GM19324 (cell line): Measurements from ENCODE around the gene ZFR2.

Experiments used
- ATAC-seq: cut with Tn5 transposase; IDR thresholded peaks from one replicate; pipeline ENCODE4 v1.9.1; 2021; ENCODE audit warnings: mild to moderate bottlenecking, moderate library complexity; ENCODE audit not compliant: unreplicated experiment, low FRiP score

ZFR2 gene

DNA sequence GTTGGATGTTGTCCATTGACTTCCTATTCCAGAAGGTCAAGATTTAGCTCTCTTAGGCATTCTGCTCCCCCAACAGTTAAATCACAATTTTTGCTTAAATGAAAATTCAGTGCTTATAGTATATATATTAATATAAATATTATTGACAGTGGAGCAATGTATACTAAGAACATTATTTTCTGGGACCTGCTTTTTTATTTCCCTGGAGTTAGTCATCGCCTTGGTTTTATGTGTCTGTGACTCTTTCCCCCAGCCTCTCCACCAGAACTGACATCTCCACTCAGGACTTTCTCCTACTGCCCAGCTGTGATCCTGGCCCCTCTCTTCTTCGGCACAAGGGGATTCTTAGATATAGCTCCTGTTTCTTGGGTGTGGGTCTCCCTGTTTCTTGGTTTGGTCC lies 72.5 kb downstream of the ZFR2 start:
- ATAC-seq: no peak

- ATAC-seq: no peak
Measured at GRCh38 chr19:3793799-3794198, 75.0 kb downstream of the ZFR2 start.

GRCh38 chr19:3792114-3792513 lies 76.7 kb downstream of the ZFR2 start:
- ATAC-seq: no peak

GRCh38 chr19:3790941-3791340 lies 77.9 kb downstream of the ZFR2 start:
- no peak for ATAC-seq

- no peak for ATAC-seq
Measured at GRCh38 chr19:3790209-3790734, 78.6 kb downstream of the ZFR2 start.

- ATAC-seq: no peak
Measured at GRCh38 chr19:3788996-3789778, 79.7 kb downstream of the ZFR2 start.

DNA sequence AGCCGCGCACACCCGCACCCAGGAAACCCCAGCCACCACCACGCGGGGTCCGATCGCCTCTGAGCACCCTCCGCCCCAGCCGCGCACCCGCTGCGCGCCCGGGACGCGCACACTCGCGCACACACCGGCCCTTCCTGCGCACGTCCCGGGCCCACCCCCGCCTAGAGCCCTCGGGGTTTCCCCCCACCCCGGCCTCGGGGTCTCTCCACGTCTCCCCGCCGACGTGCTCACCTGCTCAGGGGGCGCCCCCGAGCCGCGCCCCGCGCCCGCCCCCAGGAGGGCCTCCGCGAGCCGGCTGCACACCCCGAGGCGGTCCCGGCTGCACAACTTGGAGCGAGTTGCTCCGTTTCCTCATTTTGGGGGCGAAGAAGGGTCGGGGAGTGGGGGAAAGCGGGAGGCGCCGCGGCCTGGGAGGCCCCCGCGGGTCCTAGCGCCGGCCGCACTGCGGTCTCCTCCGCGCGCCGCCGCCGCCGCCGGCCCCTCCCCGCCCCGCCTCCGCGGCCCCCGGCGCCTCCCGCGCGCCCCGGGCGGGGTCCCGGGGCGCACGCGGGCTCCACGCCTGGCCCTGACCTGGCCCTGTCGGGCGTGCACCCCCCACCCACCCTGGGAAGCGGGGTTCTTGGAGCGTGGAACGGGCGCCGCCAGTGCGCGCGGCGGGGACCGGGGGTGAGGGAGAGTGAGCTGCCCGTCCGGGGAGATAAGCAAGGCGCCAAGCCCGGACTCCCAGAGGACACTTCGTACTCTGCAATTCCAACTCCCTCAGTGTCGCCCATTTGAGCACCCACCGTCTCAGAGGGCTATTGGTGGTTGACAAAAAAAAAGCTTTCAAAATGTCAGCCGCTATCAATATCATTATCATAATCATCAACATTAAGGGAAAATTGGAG lies 82.7 kb downstream of the ZFR2 start, which contains the start of gene MATK:
TSS of gene MATK (minus strand) at position 444 of the 887 bp plus-strand sequence. CDS start 1,246 bp downstream, outside the sequence.
- no peak for ATAC-seq

DNA sequence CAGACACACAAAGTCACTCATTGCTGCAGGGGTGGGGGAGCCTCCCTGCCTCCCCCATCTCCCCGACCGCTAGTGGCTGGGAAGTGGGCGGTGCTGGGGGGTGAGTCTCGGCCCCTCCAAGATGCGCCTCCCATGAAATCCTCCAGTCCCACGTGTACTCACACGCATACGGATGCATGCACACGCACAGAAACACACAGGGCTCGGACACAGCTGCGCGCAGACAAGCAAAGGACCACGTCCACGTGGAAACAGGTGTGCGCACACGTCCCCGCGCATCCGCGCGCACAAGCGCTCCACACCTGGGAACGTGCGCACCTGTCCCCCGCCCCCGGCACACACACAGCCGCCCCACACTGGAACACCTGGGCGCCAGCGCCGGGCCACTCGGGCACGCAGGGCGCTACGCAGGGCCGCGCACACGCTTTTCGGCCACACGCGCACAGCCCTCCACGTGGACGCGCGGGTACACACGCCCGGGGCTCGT lies 83.3 kb downstream of the ZFR2 start:
- ATAC-seq: no peak

- no peak for ATAC-seq
Measured at GRCh38 chr19:3784607-3785450, 84.0 kb downstream of the ZFR2 start.

GRCh38 chr19:3783660-3784584 lies 84.9 kb downstream of the ZFR2 start:
- no peak for ATAC-seq

GRCh38 chr19:3782903-3783302 lies 85.9 kb downstream of the ZFR2 start:
- ATAC-seq: no peak

- no peak for ATAC-seq
Measured at GRCh38 chr19:3782330-3782729, 86.5 kb downstream of the ZFR2 start.

- ATAC-seq: no peak
Measured at GRCh38 chr19:3781603-3782002, 87.2 kb downstream of the ZFR2 start.

- ATAC-seq: no peak
Measured at GRCh38 chr19:3780786-3781304, 88.0 kb downstream of the ZFR2 start.

DNA sequence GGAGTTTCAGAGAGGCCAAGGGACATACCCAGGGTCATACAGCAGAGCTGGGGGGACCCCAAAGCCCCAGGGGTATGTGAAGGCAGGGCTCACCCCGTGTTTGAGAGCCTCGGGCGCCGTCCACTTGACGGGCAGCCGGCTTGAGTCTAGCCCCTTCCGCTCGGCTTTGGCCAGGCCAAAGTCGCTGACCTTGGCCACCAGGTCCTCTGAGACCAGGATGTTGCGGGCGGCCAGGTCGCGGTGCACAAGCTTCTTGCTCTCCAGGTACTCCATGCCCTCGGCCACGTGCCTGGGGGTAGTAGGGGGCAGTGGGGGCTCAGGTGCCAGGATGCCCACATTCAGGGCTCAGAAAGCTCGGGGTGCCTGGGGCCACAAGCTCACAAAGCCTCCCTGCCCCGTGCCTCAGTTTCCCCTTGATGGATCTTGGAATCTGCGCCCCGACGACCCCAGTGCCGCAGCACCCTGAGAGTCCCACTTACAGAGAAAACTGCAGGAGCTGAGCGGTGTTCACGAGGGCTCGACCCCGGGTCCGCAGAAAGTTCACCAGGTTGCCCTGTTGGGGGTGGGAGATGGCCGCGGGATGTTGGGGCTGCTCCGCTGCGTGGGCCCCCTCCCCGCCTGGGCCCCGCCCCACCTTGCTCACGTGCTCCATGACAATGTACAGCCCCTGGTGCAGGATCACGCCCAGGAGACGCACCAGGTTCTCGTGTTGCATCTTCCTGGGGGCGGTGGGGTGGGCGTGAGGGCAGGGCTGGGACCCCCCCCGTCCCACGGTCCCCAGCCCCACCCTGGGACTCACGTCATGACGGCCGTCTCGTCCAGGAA lies 89.7 kb downstream of the ZFR2 start:
- no peak for ATAC-seq

DNA sequence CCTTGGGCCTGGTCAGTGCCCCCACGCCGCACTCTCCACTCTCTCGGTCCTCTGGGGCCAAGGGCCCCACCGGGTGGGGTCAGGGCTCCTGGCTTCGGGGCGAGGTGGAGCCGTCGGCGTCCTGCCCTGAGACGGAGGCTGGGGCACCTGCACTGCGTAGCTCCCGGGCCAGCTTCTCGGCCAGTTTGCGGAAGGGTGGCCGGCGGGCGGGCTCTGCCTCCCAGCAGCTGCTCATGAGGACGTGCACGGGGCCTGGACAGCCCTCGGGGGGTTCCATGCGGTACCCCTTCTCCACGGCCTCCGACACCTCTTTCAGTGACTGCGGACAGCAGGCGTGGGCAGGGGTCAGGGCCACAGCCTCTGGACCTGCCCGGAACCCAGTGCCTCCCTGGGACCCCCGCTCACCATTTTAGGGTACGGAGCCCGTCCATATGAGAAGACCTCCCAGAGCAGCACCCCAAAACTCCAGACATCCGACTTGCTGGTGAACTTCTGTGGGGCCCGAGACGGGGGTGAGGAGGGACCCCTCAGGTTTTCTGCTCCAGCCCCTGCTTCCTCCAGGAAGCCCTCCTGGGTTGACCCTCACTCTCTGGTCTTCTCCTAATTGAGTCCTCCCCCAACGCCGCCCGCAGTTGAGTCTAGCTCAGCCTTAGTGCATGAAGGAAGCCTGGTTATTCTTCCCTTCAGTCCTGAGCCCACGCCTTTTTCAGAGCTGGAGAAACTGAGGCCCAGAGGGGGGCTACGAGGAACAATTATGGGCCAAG lies 90.6 kb downstream of the ZFR2 start:
- ATAC-seq: no peak

DNA sequence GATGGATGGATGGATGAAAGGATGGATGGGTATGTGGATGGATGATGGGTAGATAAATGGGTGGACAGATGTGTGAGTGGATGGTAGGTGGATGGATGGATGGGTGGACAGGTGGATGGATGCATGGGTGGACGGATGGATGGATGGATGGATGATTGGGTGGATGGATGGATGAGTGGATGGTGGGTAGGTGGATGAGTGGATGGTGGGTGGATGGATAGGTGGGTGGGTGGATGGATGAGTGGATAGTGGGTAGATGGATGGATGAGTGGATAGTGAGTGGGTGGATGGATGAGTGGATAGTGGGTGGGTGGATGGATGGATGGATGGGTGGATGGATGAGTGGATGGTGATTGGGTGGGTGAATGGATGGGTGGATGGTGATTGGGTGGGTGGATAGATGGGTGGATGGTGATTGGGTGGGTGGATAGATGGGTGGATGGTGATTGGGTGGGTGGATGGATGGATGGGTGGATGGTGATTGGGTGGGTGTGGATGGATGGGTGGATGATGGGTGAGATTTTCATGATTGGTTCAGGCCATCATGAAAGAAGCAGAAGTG lies 92.3 kb downstream of the ZFR2 start:
- ATAC-seq: no peak
